Upper lobe of right lung (tissue), 1 donor: Measurements from ENCODE around the gene PLSCR4. TPM values are rescaled to one million over a fixed set of nuclear protein-coding genes. Genes with fewer than 3 reads are reported as not detected.

Source experiments
- ATAC-seq: fragments of 200-7000 bp; cut with Tn5 transposase; one replicate; pipeline ENCODE4 v1.9.1; 2020; ENCODE audit warnings: mild to moderate bottlenecking, moderate library complexity
- DNase-seq: peaks from one replicate; pipeline ENCODE4 v3.0.0-alpha.2; 2020
- H3K27ac ChIP-seq: fragments of 200-600 bp; one replicate; pipeline ENCODE4 v1.8.0; 2022
- H3K27me3 ChIP-seq: fragments of 200-600 bp; one replicate; pipeline ENCODE4 v1.8.0; 2022; ENCODE audit warnings: mild to moderate bottlenecking
- H3K36me3 ChIP-seq: fragments of 200-600 bp; one replicate; pipeline ENCODE4 v1.8.0; 2022
- H3K4me1 ChIP-seq: fragments of 200-600 bp; one replicate; pipeline ENCODE4 v1.8.0; 2022
- H3K4me3 ChIP-seq: fragments of 200-600 bp; one replicate; pipeline ENCODE4 v1.8.0; 2022; ENCODE audit warnings: mild to moderate bottlenecking
- H3K9me3 ChIP-seq: fragments of 200-600 bp; one replicate; pipeline ENCODE4 v1.8.0; 2022
- intact Hi-C: fragments of 100-400 bp; cut with DNase I; formaldehyde crosslinking; loops from one replicate; pipeline ENCODE4 v1.11.0; 2022
- total RNA-seq: library from RNA; stranded (reverse); fragmentation: NEBNext Ultra II Directional; extraction: Animal tissue kit (Norgen Biotek cat#: 25700); gene quantifications from one replicate; pipeline ENCODE4 v1.2.1, GENCODE V29; 2021
- TF ChIP-seq, protein P1 (sequence below): fragments of 200-600 bp; IDR thresholded peaks from one replicate; pipeline ENCODE4 v1.8.0; 2022; ENCODE audit warnings: antibody characterized with exemption
- donor health status: DM: no; HTN: yes; CAD: no; lungs with severe emphysema.

Gene PLSCR4
- total RNA-seq, 1 donor from 2014 or later: 84.1 TPM

DNA sequence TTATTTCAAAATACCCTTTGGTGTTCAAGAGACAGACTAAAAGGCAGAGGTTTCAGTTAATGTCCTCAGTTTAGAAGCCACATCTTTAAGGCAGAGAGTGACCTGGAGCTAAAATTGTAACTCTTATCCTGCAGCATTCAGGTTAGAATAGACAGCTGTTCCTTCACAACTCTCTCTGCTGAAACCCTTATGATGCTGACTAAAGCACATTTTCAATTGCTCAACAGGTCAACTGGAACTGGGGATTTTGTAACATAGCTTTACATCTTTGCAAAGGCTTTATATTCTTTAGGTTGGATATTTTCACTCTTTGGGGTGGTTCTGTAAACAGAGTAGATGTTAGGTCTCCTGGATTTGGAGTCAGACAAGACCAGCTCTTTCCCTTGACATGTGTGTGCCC lies 20.3 kb upstream of the PLSCR4 start:
- no peak for ATAC-seq
- H3K4me3 ChIP-seq: no peak overlapping the region
- intact Hi-C loops: no loop called here
- no peaks in the 10 kb centered on the region for H3K36me3 ChIP-seq
- no peaks in the 10 kb centered on the region for H3K27me3 ChIP-seq
- TF ChIP-seq, protein P1, sequence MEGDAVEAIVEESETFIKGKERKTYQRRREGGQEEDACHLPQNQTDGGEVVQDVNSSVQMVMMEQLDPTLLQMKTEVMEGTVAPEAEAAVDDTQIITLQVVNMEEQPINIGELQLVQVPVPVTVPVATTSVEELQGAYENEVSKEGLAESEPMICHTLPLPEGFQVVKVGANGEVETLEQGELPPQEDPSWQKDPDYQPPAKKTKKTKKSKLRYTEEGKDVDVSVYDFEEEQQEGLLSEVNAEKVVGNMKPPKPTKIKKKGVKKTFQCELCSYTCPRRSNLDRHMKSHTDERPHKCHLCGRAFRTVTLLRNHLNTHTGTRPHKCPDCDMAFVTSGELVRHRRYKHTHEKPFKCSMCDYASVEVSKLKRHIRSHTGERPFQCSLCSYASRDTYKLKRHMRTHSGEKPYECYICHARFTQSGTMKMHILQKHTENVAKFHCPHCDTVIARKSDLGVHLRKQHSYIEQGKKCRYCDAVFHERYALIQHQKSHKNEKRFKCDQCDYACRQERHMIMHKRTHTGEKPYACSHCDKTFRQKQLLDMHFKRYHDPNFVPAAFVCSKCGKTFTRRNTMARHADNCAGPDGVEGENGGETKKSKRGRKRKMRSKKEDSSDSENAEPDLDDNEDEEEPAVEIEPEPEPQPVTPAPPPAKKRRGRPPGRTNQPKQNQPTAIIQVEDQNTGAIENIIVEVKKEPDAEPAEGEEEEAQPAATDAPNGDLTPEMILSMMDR: no peak
- H3K9me3 ChIP-seq: no peaks in the 10 kb centered on the region
- no peak for DNase-seq
- no peak overlapping the region for H3K27ac ChIP-seq
- no peaks in the 10 kb centered on the region for H3K4me1 ChIP-seq

DNA sequence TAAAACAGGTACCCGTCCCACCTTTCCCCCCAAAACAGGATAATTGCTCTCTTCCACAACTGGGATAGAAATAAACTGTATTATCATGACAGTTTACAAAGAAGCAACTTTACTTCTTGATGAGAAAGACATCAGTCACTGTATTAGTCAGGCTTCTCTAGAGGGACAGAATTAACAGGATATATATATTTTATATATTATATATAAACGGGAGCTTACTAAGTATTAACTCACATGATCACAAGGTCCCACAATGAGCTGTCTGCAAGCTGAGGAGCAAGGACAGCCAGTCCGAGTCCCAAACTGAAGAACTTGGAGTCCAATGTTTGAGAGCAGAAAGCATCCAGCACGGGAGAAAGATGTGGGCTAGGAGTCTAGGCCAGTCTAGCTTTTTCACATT lies 18.4 kb upstream of the PLSCR4 start:
- no peaks in the 10 kb centered on the region for H3K9me3 ChIP-seq
- no peaks in the 10 kb centered on the region for H3K27me3 ChIP-seq
- intact Hi-C loops: no loop called here
- ATAC-seq (no peak), DNase-seq (no peak)
- no peaks in the 10 kb centered on the region for H3K4me1 ChIP-seq
- no peak overlapping the region for H3K4me3 ChIP-seq
- TF ChIP-seq, protein P1: no peak
- no peak overlapping the region for H3K27ac ChIP-seq
- H3K36me3 ChIP-seq: no peaks in the 10 kb centered on the region

DNA sequence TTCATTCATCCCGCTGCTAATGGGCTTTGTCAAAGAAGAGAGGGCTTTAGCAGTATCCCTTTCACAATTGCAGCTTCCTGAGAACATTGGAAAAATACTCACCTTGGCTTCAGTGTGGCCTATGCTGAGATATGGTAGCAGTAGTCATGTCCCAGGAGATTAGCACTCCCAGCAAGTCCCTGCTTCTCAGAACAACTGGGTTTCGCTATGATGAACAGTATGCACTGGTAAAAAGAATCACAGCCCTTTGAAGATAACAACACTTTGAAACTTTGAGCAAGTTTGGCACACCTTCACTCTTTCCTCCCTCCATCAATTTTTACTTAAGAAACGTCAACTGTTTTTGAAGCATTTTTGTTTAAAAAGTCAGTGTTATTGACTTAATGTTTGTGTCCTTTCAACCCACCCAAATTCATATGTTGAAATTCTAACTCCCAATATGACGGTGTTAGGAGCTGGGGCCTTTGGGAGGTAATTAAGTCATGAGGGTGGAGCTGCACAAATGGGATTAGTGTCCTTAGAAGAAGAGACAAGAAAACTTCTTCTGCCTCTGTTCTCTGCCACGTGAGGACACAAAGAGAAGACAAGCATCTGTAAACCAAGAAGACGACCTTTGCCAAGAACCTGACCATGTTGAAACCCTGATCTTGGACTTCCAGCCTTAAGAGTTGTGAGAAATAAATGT lies 17.8 kb upstream of the PLSCR4 start:
- intact Hi-C loops: no loop called here
- Histone ChIP-seq H3K4me3 (no peak overlapping the region), H3K36me3 (no peaks in the 10 kb centered on the region), H3K4me1 (no peaks in the 10 kb centered on the region), H3K27ac (no peak overlapping the region), H3K9me3 (no peaks in the 10 kb centered on the region), H3K27me3 (no peaks in the 10 kb centered on the region)
- ATAC-seq (no peak), DNase-seq (no peak)
- TF ChIP-seq, protein P1: no peak

DNA sequence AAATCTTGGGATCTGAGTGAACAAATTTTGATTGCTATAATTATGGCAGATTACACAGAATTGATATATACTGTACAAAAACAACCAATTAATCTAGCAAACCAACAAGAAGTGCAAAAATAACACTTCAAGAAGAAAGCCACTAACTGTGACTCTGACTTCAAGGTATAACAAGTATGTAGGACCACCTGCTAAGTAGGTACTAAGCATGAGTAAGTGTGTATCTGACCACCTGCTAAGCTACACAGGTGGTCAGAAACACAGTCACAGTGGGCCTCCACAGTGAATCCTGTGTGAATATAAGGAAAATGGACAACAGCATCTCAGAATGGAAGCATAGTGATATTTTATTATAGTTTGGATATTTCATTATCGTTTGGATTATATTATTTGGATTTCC lies 14.8 kb upstream of the PLSCR4 start:
- TF ChIP-seq, protein P1: no peak
- Histone ChIP-seq H3K27ac (no peak overlapping the region), H3K9me3 (no peaks in the 10 kb centered on the region), H3K36me3 (no peaks in the 10 kb centered on the region), H3K27me3 (no peaks in the 10 kb centered on the region), H3K4me3 (no peak overlapping the region), H3K4me1 (no peaks in the 10 kb centered on the region)
- DNase-seq (no peak), ATAC-seq (no peak)
- intact Hi-C loops: no loop called here

DNA sequence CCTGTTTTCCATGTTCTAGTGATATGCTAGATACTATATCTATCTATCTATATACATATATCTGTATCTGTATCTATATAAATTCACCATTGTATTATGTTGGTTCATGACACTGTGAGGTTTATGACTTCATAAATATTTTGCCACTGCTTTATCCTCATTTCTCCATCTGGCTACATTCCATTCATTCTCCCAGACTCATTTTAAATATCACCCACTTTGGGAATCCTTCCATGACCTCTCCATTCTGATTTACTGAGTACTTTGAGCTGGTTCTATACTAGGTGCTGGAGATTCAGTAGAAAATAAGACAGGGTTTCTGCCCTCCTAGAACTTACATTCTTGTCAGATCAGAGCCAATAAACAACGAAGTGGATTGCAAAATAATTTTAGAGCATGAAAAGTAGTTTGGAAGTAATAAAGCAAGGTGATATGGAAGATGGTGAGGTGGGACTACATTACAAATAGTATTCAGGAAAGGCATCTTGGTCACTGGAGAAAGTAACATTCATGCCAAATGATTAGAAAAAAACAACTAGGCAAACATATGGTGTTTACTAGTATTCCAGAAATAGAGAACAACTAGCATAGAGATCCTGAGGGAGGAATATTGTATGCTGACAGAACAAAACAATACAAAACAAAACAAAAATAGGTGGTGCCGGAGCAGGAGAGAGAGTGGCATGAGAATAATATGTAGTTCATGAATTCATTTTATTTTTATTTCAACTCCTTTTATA lies 11.6 kb upstream of the PLSCR4 start:
- no peaks in the 10 kb centered on the region for H3K4me1 ChIP-seq
- H3K9me3 ChIP-seq: no peaks in the 10 kb centered on the region
- DNase-seq (no peak), ATAC-seq (no peak)
- intact Hi-C loops: no loop called here
- no peak overlapping the region for H3K27ac ChIP-seq
- TF ChIP-seq, protein P1: no peak
- no peak overlapping the region for H3K4me3 ChIP-seq
- no peaks in the 10 kb centered on the region for H3K27me3 ChIP-seq
- H3K36me3 ChIP-seq: no peaks in the 10 kb centered on the region
